OCI-LY7 (cell line): ENCODE results near the gene CTNNA2. TPM values are rescaled to one million over a fixed set of nuclear protein-coding genes. Genes with fewer than 3 reads are reported as not detected.

Experiments
- BruUV-seq: library from RNA; stranded (reverse); fragments of 400-500 nt; replicated peaks from 2 replicates; lab custom pipeline; 2021; lab: Mats Ljungman, UMichigan
- CTCF ChIA-PET: fragments of 300-600 bp; sonication (Branson Sonifier 250); formaldehyde crosslinking; loops from one replicate; lab custom pipeline; 2022; ENCODE audit warnings: antibody characterized with exemption; ENCODE audit not compliant: unreplicated experiment; lab: Charles Lee
- POLR2A ChIA-PET: fragments of 300-600 bp; sonication (Branson Sonifier 250); formaldehyde crosslinking; loops from one replicate; lab custom pipeline; 2022; ENCODE audit warnings: antibody characterized with exemption; lab: Charles Lee
- DNase-seq: peaks from one replicate; pipeline ENCODE4 v3.0.0-alpha.2; 2015; ENCODE audit warnings: low spot score
- H2AFZ ChIP-seq: fragments of 200-600 bp; sonication (generic), shearing (Covaris generic); 2 replicates; pipeline ENCODE4 v1.6.1; 2014; ENCODE audit warnings: mild to moderate bottlenecking, antibody characterized with exemption, low read length, moderate library complexity
- H3K27ac ChIP-seq: fragments of 200-600 bp; sonication (generic); 2 replicates; pipeline ENCODE4 v1.5.1; 2014; ENCODE audit warnings: mixed run types, low read depth, mild to moderate bottlenecking, moderate library complexity, low read length, inconsistent platforms; ENCODE audit not compliant: poor library complexity, severe bottlenecking
- H3K36me3 ChIP-seq: fragments of 200-600 bp; sonication (generic); 2 replicates; pipeline ENCODE4 v1.6.1; 2014; ENCODE audit warnings: mild to moderate bottlenecking, antibody characterized with exemption, low read length, moderate library complexity, mixed read lengths; ENCODE audit not compliant: insufficient read depth
- H3K4me1 ChIP-seq: fragments of 200-600 bp; sonication (generic); 2 replicates; pipeline ENCODE4 v1.5.1; 2014; ENCODE audit warnings: mild to moderate bottlenecking, low read length; ENCODE audit not compliant: insufficient read depth, poor library complexity, severe bottlenecking
- H3K4me2 ChIP-seq: fragments of 200-600 bp; sonication (generic); 2 replicates; pipeline ENCODE4 v1.6.1; 2014; ENCODE audit warnings: mild to moderate bottlenecking, low read length
- H3K4me3 ChIP-seq: fragments of 200-600 bp; sonication (generic); 2 replicates; pipeline ENCODE4 v1.5.1; 2014; ENCODE audit warnings: mild to moderate bottlenecking, low read depth, low read length; ENCODE audit not compliant: poor library complexity, severe bottlenecking
- H3K79me2 ChIP-seq: fragments of 200-600 bp; sonication (generic); 2 replicates; pipeline ENCODE4 v1.6.1; 2016; ENCODE audit warnings: low read depth, mild to moderate bottlenecking, low read length, moderate library complexity, mixed read lengths; ENCODE audit not compliant: insufficient read depth
- H3K9me2 ChIP-seq: fragments of 200-600 bp; sonication (generic); 2 replicates; pipeline ENCODE4 v1.6.1; 2016; ENCODE audit warnings: mild to moderate bottlenecking, low read length, mixed read lengths; ENCODE audit not compliant: insufficient read depth
- H3K9me3 ChIP-seq: fragments of 200-600 bp; sonication (generic); 2 replicates; pipeline ENCODE4 v1.6.1; 2014; ENCODE audit warnings: mild to moderate bottlenecking, mixed run types, low read length, mixed read lengths
- H4K20me1 ChIP-seq: fragments of 200-600 bp; sonication (generic); 2 replicates; pipeline ENCODE4 v1.6.1; 2014; ENCODE audit warnings: mild to moderate bottlenecking, antibody characterized with exemption, low read length, moderate library complexity, mixed read lengths; ENCODE audit not compliant: insufficient read depth
- EZH2phosphoT487 ChIP-seq: fragments of 200-600 bp; sonication (generic); IDR thresholded peaks from 2 replicates; pipeline ENCODE4 v1.6.1; 2018; ENCODE audit warnings: low read depth, borderline replicate concordance, mild to moderate bottlenecking, mixed run types, antibody characterized with exemption, low read length, moderate library complexity, mixed read lengths
- intact Hi-C: fragments of 100-400 bp; cut with micrococcal nuclease; formaldehyde crosslinking; loops from one replicate; pipeline ENCODE4 v1.10.0; 2022; ENCODE audit not compliant: unreplicated experiment
- total RNA-seq, 2 experiments: library from RNA; depleted of rRNA in 1 of 2; stranded (reverse); fragments of >200 nt in 1 of 2; shearing (Covaris generic) in 1 of 2; gene quantifications; 2 replicates each; pipeline ENCODE4 v1.2.3, GENCODE V29; 2014 to 2022
- TF ChIP-seq, protein P1 (sequence below): fragments of 200-600 bp; sonication (generic); conservative IDR thresholded peaks from 2 replicates; pipeline ENCODE4 v1.5.1; 2014; ENCODE audit warnings: mild to moderate bottlenecking, antibody characterized with exemption, low read length, moderate library complexity, mixed read lengths

The CTNNA2 gene
- total RNA-seq, 2 experiments from 2014 or later = 0.19 to 2.7 TPM

DNA sequence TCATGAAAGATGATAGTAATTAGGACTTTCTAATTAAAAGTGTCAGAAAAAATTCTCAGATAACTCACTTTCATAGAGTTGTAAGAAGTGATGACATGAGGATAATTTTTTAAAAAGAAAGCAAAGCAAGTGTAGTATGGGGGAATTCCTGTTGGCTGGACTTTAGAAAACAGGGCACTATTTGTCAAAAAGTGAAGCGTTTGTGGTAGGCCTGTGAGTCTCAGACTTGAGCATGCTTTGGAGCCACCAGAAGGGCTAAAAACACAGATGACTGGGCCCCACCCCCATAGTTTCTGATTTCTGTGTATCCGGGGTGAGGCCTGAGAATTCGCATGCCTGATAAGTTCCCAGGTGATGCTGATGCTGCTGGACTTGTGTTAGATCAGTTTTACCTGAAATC, 1014.3 kb downstream of the CTNNA2 start:
- Histone ChIP-seq H2AFZ (no peak overlapping the region), H3K79me2 (no peaks in the 10 kb centered on the region), H3K27ac (no peak overlapping the region), H3K9me2 (no peaks in the 10 kb centered on the region), H3K9me3 (no peaks in the 10 kb centered on the region), H3K4me1 (peaks cover 39% of the 10 kb centered on the region), H3K4me3 (no peak overlapping the region), H4K20me1 (no peaks in the 10 kb centered on the region), H3K4me2 (no peak overlapping the region), H3K36me3 (no peaks in the 10 kb centered on the region)
- ChIA-PET CTCF (interaction anchor here (1.3 kb wide), 1 partner anchor 21 kb away, joined by 3 read pairs; no protein-coding TSS in a partner anchor), POLR2A (no interaction called here)
- TF ChIP-seq EZH2phosphoT487 = no peak
- TF ChIP-seq, protein P1, sequence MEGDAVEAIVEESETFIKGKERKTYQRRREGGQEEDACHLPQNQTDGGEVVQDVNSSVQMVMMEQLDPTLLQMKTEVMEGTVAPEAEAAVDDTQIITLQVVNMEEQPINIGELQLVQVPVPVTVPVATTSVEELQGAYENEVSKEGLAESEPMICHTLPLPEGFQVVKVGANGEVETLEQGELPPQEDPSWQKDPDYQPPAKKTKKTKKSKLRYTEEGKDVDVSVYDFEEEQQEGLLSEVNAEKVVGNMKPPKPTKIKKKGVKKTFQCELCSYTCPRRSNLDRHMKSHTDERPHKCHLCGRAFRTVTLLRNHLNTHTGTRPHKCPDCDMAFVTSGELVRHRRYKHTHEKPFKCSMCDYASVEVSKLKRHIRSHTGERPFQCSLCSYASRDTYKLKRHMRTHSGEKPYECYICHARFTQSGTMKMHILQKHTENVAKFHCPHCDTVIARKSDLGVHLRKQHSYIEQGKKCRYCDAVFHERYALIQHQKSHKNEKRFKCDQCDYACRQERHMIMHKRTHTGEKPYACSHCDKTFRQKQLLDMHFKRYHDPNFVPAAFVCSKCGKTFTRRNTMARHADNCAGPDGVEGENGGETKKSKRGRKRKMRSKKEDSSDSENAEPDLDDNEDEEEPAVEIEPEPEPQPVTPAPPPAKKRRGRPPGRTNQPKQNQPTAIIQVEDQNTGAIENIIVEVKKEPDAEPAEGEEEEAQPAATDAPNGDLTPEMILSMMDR = no peak
- intact Hi-C loops = no loop called here
- no TSS peak for BruUV-seq
- no peak for DNase-seq

DNA sequence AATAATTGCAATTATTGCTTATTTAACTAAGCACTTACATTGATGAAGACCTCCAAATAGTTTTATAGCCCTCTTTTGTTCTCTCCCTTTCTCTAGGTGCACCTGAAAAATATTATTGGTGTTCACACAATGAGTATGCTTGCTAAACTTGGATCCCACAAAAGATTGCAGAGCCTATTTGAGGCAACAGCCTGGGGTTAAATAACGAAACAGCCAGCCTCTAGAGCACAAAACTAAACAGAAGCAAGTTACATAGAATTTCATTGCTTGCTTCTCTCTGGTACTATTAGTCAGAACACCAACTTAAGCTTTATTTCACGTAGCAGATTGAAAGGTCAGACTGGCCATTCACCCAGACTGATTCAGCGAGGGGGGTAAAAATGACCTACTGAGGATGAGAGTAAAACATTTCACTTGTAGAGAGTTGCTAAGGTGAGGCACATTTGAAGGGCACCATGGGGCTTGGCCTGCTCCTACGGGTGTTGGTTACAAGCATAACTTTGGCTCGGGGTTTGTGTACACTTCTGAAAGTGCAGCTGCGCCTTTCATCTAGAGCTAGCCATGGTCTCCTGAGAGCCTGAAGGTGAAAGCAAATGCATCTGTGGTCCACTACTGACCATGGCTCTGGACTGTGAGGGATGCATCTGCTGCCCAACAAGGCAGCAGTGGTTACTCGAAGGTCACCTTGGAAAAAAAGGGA, 1016.8 kb downstream of the CTNNA2 start:
- peak overlapping the region; percentile 34; the same call in 1 of the 2 replicates for H3K4me2 ChIP-seq
- POLR2A ChIA-PET = no interaction called here
- no peak for TF ChIP-seq EZH2phosphoT487
- TF ChIP-seq, protein P1 = no peak
- CTCF ChIA-PET = no interaction called here
- no peaks in the 10 kb centered on the region for H3K79me2 ChIP-seq
- peak overlapping the region; percentile 48 for H3K27ac ChIP-seq
- no peaks in the 10 kb centered on the region for H3K9me2 ChIP-seq
- peaks cover 38% of the 10 kb centered on the region for H3K4me1 ChIP-seq
- no peak for DNase-seq
- H2AFZ ChIP-seq = no peak overlapping the region; the same call in 1 of the 2 replicates
- no peaks in the 10 kb centered on the region for H3K9me3 ChIP-seq
- intact Hi-C loops = loop anchor here (1.0 to 2.0 kb wide), 3 partner anchors 207 to 323 kb away; no protein-coding TSS in a partner anchor
- H3K4me3 ChIP-seq = no peak overlapping the region
- no peaks in the 10 kb centered on the region for H4K20me1 ChIP-seq
- no TSS peak for BruUV-seq
- no peaks in the 10 kb centered on the region for H3K36me3 ChIP-seq
